Karpas-422 (cell line): ENCODE measurements around the gene MED20. TPM values are rescaled to one million over a fixed set of nuclear protein-coding genes. Genes with fewer than 3 reads are reported as not detected.
A peak's percentile ranks its signal among the peaks of the same experiment; 100 is the strongest.
"Not testable (repeated sequence)": the region's sequence is repeated elsewhere in the genome, so short reads cannot be mapped to it uniquely, and the experiment has no call there.

ENCODE experiments used
- DNase-seq: peaks from one replicate; pipeline ENCODE4 v3.0.0-alpha.2; 2015
- H2AFZ ChIP-seq: fragments of 200-600 bp; sonication (generic); 2 replicates; pipeline ENCODE4 v1.6.1; 2014; ENCODE audit warnings: antibody characterized with exemption, low read length, mixed read lengths
- H3K27ac ChIP-seq: fragments of 200-600 bp; sonication (generic); 2 replicates; pipeline ENCODE4 v1.5.1; 2014; ENCODE audit warnings: mild to moderate bottlenecking, low read length, moderate library complexity
- H3K27me3 ChIP-seq: fragments of 200-600 bp; sonication (generic); 2 replicates; pipeline ENCODE4 v1.6.1; 2014; ENCODE audit warnings: low read length, mixed read lengths
- H3K36me3 ChIP-seq: fragments of 200-600 bp; sonication (generic); 2 replicates; pipeline ENCODE4 v1.6.1; 2014; ENCODE audit warnings: low read length, mixed read lengths; ENCODE audit not compliant: insufficient read depth
- H3K4me1 ChIP-seq: fragments of 200-600 bp; sonication (generic); 2 replicates; pipeline ENCODE4 v1.6.1; 2014; ENCODE audit warnings: mild to moderate bottlenecking, low read length, mixed read lengths
- H3K4me2 ChIP-seq: fragments of 200-600 bp; sonication (generic); 2 replicates; pipeline ENCODE4 v1.6.1; 2014; ENCODE audit warnings: low read length, low read depth, mild to moderate bottlenecking; ENCODE audit not compliant: poor library complexity, severe bottlenecking
- H3K4me3 ChIP-seq: fragments of 200-600 bp; sonication (generic); 2 replicates; pipeline ENCODE4 v1.5.1; 2014; ENCODE audit warnings: mild to moderate bottlenecking, antibody characterized with exemption, low read length, mixed read lengths
- H3K79me2 ChIP-seq: fragments of 200-600 bp; sonication (generic); 2 replicates; pipeline ENCODE4 v1.6.1; 2014; ENCODE audit warnings: mild to moderate bottlenecking, low read length, mixed read lengths
- H3K9ac ChIP-seq: fragments of 200-600 bp; sonication (generic); 2 replicates; pipeline ENCODE4 v1.6.0; 2014; ENCODE audit warnings: low read length
- H3K9me2 ChIP-seq: fragments of 200-600 bp; sonication (generic), shearing (Covaris generic); replicated peaks from 2 replicates; pipeline ENCODE4 v1.6.0; 2014; ENCODE audit warnings: mild to moderate bottlenecking, low read length, moderate library complexity; ENCODE audit not compliant: insufficient read depth
- H3K9me3 ChIP-seq: fragments of 300-700, 200-600 bp; sonication (generic); 2 replicates; pipeline ENCODE4 v1.6.1; 2014; ENCODE audit warnings: low read length, mixed read lengths
- H4K20me1 ChIP-seq: fragments of 200-600 bp; sonication (generic); 2 replicates; pipeline ENCODE4 v1.6.1; 2014; ENCODE audit warnings: mild to moderate bottlenecking, antibody characterized with exemption, low read length, low read depth; ENCODE audit not compliant: insufficient read depth
- total RNA-seq: library from RNA; depleted of rRNA; stranded (reverse); fragments of >200 nt; shearing (Covaris generic); gene quantifications from 2 replicates; pipeline ENCODE4 v1.2.3, GENCODE V29; 2014; ENCODE audit warnings: low replicate concordance

MED20 gene
- total RNA-seq, 1 experiment from 2014 or later = 24.1 TPM

- not testable (repeated sequence) for DNase-seq, H3K9me3 ChIP-seq, H3K9ac ChIP-seq, H3K4me3 ChIP-seq, H3K36me3 ChIP-seq, H3K27ac ChIP-seq, H2AFZ ChIP-seq, H3K27me3 ChIP-seq, H3K9me2 ChIP-seq
- H4K20me1 ChIP-seq = 0 out of 2 replicates have a peak, but pooled peaks cover 11% of the 10 kb centered on the region
- peaks cover 36% of the 10 kb centered on the region for H3K4me1 ChIP-seq
- H3K4me2 ChIP-seq = peak overlapping the region; percentile 89
- H3K79me2 ChIP-seq = peaks cover 34% of the 10 kb centered on the region
Measured at GRCh38 chr6:41942882-41943281, 21.9 kb upstream of the MED20 start.

- Histone ChIP-seq H3K4me1 (peaks cover 42% of the 10 kb centered on the region), H2AFZ (peak overlapping the region; percentile 57), H3K79me2 (peaks cover 39% of the 10 kb centered on the region), H4K20me1 (0 out of 2 replicates have a peak, but pooled peaks cover 11% of the 10 kb centered on the region), H3K9me2 (no peaks in the 10 kb centered on the region), H3K9ac (peak overlapping the region; percentile 74), H3K27me3 (no peaks in the 10 kb centered on the region), H3K27ac (peak overlapping the region; percentile 53), H3K4me2 (peak overlapping the region; percentile 89), H3K36me3 (no peaks in the 10 kb centered on the region), H3K4me3 (peak overlapping the region; percentile 97), H3K9me3 (no peaks in the 10 kb centered on the region)
- DNase-seq = peak; percentile 45
Measured at GRCh38 chr6:41942067-41942851, 21.3 kb upstream of the MED20 start.

GRCh38 chr6:41941280-41942066 is 20.5 kb upstream of the MED20 start, which contains the start of gene CCND3:
TSS of gene CCND3 (minus strand) at chr6:41941808. CDS start at chr6:41941649, 159 bp downstream.
- Histone ChIP-seq H3K79me2 (peaks cover 46% of the 10 kb centered on the region), H3K9ac (peak within 1 kb of the TSS; percentile 95), H4K20me1 (0 out of 2 replicates have a peak, but pooled peaks cover 11% of the 10 kb centered on the region), H3K9me2 (no peaks in the 10 kb centered on the region), H3K4me3 (peak within 1 kb of the TSS; percentile 97), H3K36me3 (peaks cover 7% of the 10 kb centered on the region; the same call in 1 of the 2 replicates), H3K4me1 (peaks cover 50% of the 10 kb centered on the region), H3K27me3 (no peaks in the 10 kb centered on the region), H3K9me3 (no peaks in the 10 kb centered on the region), H3K27ac (peak within 1 kb of the TSS; percentile 98), H2AFZ (peak within 1 kb of the TSS; percentile 57), H3K4me2 (peak within 1 kb of the TSS; percentile 89)
- DNase-seq = peak; percentile 98

- no peak overlapping the region for H2AFZ ChIP-seq
- peak overlapping the region; percentile 98 for H3K27ac ChIP-seq
- peaks cover 57% of the 10 kb centered on the region for H3K4me1 ChIP-seq
- H3K36me3 ChIP-seq = peaks cover 8% of the 10 kb centered on the region; the same call in 1 of the 2 replicates
- H3K4me3 ChIP-seq = peak overlapping the region; percentile 97
- H3K4me2 ChIP-seq = peak overlapping the region; percentile 89
- peak overlapping the region; percentile 95 for H3K9ac ChIP-seq
- no peaks in the 10 kb centered on the region for H3K9me3 ChIP-seq
- 0 out of 2 replicates have a peak, but pooled peaks cover 14% of the 10 kb centered on the region for H4K20me1 ChIP-seq
- peak; percentile 78 for DNase-seq
- no peaks in the 10 kb centered on the region for H3K9me2 ChIP-seq
- H3K27me3 ChIP-seq = no peaks in the 10 kb centered on the region
- H3K79me2 ChIP-seq = peaks cover 47% of the 10 kb centered on the region
Measured at GRCh38 chr6:41940759-41941279, 19.9 kb upstream of the MED20 start.

GRCh38 chr6:41939848-41940758 is 19.2 kb upstream of the MED20 start:
- DNase-seq = peak; percentile 57
- Histone ChIP-seq H3K79me2 (peaks cover 47% of the 10 kb centered on the region), H3K36me3 (peaks cover 13% of the 10 kb centered on the region; the same call in 1 of the 2 replicates), H4K20me1 (peaks cover 20% of the 10 kb centered on the region; the same call in 1 of the 2 replicates), H3K27ac (peak overlapping the region; percentile 98), H3K4me1 (peaks cover 64% of the 10 kb centered on the region), H3K4me2 (peak overlapping the region; percentile 89), H3K27me3 (no peaks in the 10 kb centered on the region), H3K9me2 (no peaks in the 10 kb centered on the region), H3K9me3 (no peaks in the 10 kb centered on the region), H3K9ac (peak overlapping the region; percentile 95), H3K4me3 (peak overlapping the region; percentile 97), H2AFZ (no peak overlapping the region)

GRCh38 chr6:41939176-41939847 is 18.4 kb upstream of the MED20 start:
- Histone ChIP-seq H3K9me3 (no peaks in the 10 kb centered on the region), H3K27ac (peak overlapping the region; percentile 98), H3K9me2 (no peaks in the 10 kb centered on the region), H3K79me2 (peaks cover 47% of the 10 kb centered on the region), H3K9ac (peak overlapping the region; percentile 95), H3K4me1 (peaks cover 72% of the 10 kb centered on the region), H4K20me1 (peaks cover 24% of the 10 kb centered on the region), H3K4me2 (peak overlapping the region; percentile 89), H2AFZ (no peak overlapping the region), H3K36me3 (peaks cover 16% of the 10 kb centered on the region; the same call in 1 of the 2 replicates), H3K27me3 (no peaks in the 10 kb centered on the region), H3K4me3 (peak overlapping the region; percentile 97)
- DNase-seq = peak; percentile 45

- peak overlapping the region; percentile 97; the same call in 1 of the 2 replicates for H3K4me3 ChIP-seq
Measured at GRCh38 chr6:41938590-41939175, 17.7 kb upstream of the MED20 start.

More at GRCh38 chr6:41938590-41939175, 17.7 kb upstream of the MED20 start:
- DNase-seq = peak; percentile 55
- Histone ChIP-seq H3K4me2 (peak overlapping the region; percentile 89), H3K27me3 (no peaks in the 10 kb centered on the region), H3K9me3 (no peaks in the 10 kb centered on the region), H2AFZ (no peak overlapping the region), H3K4me1 (peaks cover 78% of the 10 kb centered on the region), H3K27ac (peak overlapping the region; percentile 98), H3K9ac (peak overlapping the region; percentile 95), H4K20me1 (peaks cover 24% of the 10 kb centered on the region), H3K9me2 (no peaks in the 10 kb centered on the region), H3K79me2 (peaks cover 47% of the 10 kb centered on the region), H3K36me3 (peaks cover 16% of the 10 kb centered on the region; the same call in 1 of the 2 replicates)
